Measurements from ENCODE around the gene OR14A16. TPM values are rescaled to one million over a fixed set of nuclear protein-coding genes. Genes with fewer than 3 reads are reported as not detected.
A peak's percentile ranks its signal among the peaks of the same experiment; 100 is the strongest.

Gene OR14A16, protein sequence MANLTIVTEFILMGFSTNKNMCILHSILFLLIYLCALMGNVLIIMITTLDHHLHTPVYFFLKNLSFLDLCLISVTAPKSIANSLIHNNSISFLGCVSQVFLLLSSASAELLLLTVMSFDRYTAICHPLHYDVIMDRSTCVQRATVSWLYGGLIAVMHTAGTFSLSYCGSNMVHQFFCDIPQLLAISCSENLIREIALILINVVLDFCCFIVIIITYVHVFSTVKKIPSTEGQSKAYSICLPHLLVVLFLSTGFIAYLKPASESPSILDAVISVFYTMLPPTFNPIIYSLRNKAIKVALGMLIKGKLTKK
- total RNA-seq, result not detected in 2 replicates

DNA sequence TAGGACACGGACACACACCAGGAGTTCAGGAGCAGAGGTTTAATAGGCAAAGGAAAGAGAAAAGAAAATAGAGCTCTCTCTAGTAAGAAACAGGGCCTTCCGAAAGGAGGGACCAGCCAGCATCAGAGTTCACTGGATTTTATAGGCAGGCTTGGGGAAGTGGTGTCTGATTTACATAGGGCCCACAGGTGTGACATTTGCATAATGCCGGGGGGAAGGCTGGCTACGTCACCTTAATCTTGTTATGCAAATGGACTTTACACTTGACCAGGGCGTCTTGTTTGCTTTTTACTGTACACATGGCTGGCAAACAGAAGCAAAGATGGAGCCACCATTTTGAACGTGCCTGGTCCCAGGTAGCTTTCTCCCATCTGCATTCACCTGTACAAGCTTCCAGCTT, at the start of gene OR14A16:
Gene OR14A16 (minus strand): TSS at position 97 of the 400 bp plus-strand sequence. CDS start 8,390 bp downstream, outside the sequence.
- no peak within 1 kb of the TSS for H3K4me3 ChIP-seq (ENCODE audit: low read depth, low read length)
- DNase-seq (ENCODE audit: low read depth), result no peak
- TF ChIP-seq, protein P1, sequence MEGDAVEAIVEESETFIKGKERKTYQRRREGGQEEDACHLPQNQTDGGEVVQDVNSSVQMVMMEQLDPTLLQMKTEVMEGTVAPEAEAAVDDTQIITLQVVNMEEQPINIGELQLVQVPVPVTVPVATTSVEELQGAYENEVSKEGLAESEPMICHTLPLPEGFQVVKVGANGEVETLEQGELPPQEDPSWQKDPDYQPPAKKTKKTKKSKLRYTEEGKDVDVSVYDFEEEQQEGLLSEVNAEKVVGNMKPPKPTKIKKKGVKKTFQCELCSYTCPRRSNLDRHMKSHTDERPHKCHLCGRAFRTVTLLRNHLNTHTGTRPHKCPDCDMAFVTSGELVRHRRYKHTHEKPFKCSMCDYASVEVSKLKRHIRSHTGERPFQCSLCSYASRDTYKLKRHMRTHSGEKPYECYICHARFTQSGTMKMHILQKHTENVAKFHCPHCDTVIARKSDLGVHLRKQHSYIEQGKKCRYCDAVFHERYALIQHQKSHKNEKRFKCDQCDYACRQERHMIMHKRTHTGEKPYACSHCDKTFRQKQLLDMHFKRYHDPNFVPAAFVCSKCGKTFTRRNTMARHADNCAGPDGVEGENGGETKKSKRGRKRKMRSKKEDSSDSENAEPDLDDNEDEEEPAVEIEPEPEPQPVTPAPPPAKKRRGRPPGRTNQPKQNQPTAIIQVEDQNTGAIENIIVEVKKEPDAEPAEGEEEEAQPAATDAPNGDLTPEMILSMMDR (IDR thresholded peaks at IDR 0.05; ENCODE audit: insufficient read depth, low read depth, low read length), result no peak

DNA sequence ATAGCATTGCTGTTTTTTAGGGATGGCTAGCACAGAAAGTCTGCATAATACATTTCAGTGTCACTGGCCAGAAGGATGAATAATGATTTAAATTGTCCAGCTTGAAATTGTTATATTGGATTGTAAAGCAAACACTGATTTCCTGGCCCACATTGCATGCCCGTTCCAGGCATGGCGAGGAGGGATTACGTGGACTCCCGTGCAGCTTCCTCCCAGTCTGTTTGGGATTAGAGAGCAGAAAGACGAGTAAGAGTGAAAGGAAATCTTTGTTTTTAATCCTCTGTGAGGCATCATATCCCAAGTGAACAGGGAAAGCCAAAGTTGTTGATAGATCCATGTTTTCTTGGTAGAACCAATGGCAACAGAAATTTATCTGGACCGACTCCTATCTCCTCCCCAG, 41.5 kb upstream of the OR14A16 start:
- no peak overlapping the region for H3K4me3 ChIP-seq (ENCODE audit: low read depth, low read length)
- TF ChIP-seq, protein P1 (IDR thresholded peaks at IDR 0.05; ENCODE audit: insufficient read depth, low read depth, low read length), result no peak
- no peak for DNase-seq (ENCODE audit: low read depth)

DNA sequence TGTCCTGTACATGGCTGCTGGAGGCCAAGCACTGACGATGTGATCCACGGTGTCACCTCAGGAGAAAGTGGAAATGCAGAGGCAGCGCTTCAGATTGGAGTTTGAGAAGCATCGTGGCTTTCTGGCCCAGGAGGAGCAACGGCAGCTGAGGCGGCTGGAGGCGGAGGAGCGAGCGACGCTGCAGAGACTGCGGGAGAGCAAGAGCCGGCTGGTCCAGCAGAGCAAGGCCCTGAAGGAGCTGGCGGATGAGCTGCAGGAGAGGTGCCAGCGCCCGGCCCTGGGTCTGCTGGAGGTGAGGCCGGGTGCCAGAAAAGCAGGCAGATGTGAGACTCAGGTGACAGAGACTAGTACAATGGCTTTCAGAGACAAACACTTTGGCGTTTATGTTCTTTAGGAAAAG, 40.7 kb upstream of the OR14A16 start:
- H3K4me3 ChIP-seq (ENCODE audit: low read depth, low read length), result no peak overlapping the region
- no peak for DNase-seq (ENCODE audit: low read depth)
- TF ChIP-seq, protein P1 (IDR thresholded peaks at IDR 0.05; ENCODE audit: insufficient read depth, low read depth, low read length), result no peak

DNA sequence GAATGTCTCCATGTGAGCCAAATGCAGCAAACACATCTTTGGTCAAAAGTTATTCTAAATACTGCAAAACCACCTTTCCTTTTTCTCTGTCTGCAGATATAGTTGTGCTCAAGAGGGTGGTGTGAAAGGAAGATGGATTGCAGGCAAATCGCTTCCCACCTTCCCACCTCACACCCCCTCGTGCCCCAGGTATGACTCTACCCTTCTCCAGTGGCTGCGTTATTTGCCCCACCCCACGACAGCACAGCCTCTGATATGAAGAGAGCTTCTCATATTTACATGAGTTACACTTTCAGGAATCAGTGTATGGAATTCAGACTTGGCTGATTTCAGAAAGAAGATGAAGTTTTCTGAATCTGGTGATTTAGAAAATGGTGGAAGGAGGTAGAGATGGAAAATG, 38.8 kb upstream of the OR14A16 start:
- no peak for DNase-seq (ENCODE audit: low read depth)
- no peak overlapping the region for H3K4me3 ChIP-seq (ENCODE audit: low read depth, low read length)
- TF ChIP-seq, protein P1 (IDR thresholded peaks at IDR 0.05; ENCODE audit: insufficient read depth, low read depth, low read length), result no peak

DNA sequence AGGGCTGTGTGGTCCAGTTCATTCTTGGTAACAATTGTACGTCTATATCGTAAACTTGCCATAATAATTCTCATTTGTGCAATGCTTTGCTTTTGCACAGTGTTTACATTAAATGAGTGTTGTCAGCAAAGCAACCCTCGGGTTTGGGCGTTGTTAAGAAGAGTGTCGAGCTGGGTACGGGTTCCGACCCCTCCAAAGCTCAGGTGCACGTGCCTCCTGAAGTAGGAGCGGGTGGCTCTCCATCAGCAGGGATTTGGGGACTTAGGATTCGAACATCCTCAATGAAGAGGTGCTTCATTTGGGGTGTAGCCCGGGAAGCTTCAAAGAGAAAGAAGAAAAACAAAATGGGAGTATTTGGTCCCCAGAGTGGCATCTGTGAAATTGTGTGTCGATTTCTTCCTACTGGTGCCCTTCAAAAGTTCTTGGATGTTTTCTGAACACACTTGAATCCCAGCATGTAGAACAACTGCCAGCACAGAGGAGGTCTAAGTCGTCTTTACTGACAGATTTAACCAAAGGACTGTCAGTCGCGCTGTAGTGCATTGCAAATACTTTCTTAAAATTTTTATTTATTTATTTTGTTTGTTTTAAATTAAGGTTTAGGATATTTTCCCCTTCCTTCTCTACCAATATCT, 34.2 kb upstream of the OR14A16 start:
- H3K4me3 ChIP-seq (ENCODE audit: low read depth, low read length), result peak overlapping the region; percentile 49
- TF ChIP-seq, protein P1 (IDR thresholded peaks at IDR 0.05; ENCODE audit: insufficient read depth, low read depth, low read length), result no peak

DNA sequence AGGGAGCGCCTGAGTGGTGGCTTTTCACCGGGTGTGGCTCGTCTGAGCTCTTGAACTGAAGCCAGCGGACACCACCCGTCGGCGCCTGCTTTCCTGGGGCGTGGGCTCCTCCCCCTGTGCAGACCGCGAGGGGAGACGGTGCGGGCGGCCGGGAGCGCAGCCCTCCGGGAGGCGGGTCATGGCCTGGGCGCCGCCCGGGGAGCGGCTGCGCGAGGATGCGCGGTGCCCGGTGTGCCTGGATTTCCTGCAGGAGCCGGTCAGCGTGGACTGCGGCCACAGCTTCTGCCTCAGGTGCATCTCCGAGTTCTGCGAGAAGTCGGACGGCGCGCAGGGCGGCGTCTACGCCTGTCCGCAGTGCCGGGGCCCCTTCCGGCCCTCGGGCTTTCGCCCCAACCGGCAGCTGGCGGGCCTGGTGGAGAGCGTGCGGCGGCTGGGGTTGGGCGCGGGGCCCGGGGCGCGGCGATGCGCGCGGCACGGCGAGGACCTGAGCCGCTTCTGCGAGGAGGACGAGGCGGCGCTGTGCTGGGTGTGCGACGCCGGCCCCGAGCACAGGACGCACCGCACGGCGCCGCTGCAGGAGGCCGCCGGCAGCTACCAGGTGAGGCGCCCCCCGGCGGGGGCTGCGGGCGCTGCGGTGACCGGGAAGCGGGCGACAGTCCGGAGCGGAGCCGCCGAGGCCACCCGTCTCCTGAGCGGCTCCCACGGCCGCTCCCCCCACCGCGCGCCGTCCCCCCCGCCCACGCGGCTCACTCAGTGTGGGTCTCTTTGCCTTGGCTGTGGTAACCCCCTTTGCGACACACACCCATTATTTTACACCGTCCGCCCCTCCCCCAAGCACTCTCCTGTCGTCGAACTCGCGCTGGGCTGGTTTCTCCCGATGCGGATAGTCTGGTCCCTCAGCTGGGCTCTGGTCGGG, 33.4 kb upstream of the OR14A16 start, which contains the start of gene TRIM58:
Gene TRIM58 (plus strand): TSS at position 119 of the 916 bp plus-strand sequence. CDS start 60 bp downstream, at position 179.
- peak; percentile 9 for DNase-seq (ENCODE audit: low read depth)

More for the DNA sequence above, 34.2 kb upstream of the OR14A16 start:
- no peak for DNase-seq (ENCODE audit: low read depth)

More for the DNA sequence above, 33.4 kb upstream of the OR14A16 start, which contains the start of gene TRIM58:
- H3K4me3 ChIP-seq (ENCODE audit: low read depth, low read length), result peak within 1 kb of the TSS; percentile 49
- TF ChIP-seq, protein P1 (IDR thresholded peaks at IDR 0.05; ENCODE audit: insufficient read depth, low read depth, low read length), result no peak
